ENCODE measurements around the gene COMMD10.
A peak's percentile ranks its signal among the peaks of the same experiment; 100 is the strongest.

COMMD10 gene

GRCh38 chr5:116115163-116115562, 30.3 kb downstream of the COMMD10 start:
- no peak overlapping the region for H3K4me3 ChIP-seq (ENCODE audit: low read depth, low read length)
- no peak for DNase-seq (ENCODE audit: low read depth)
- TF ChIP-seq CTCF (IDR thresholded peaks at IDR 0.05; ENCODE audit: low read depth, low read length) (no peak), POLR2A (IDR thresholded peaks at IDR 0.05; ENCODE audit: extremely low read depth, insufficient read length) (no peak), MYC (IDR thresholded peaks at IDR 0.05; ENCODE audit: low read depth, low read length) (no peak)
- TF ChIP-seq, protein P1, sequence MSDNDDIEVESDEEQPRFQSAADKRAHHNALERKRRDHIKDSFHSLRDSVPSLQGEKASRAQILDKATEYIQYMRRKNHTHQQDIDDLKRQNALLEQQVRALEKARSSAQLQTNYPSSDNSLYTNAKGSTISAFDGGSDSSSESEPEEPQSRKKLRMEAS (IDR thresholded peaks at IDR 0.05; ENCODE audit: low read depth, low read length), result no peak

- DNase-seq (ENCODE audit: low read depth), result no peak
- TF ChIP-seq POLR2A (IDR thresholded peaks at IDR 0.05; ENCODE audit: extremely low read depth, insufficient read length) (no peak), MYC (IDR thresholded peaks at IDR 0.05; ENCODE audit: low read depth, low read length) (no peak), CTCF (IDR thresholded peaks at IDR 0.05; ENCODE audit: low read depth, low read length) (no peak)
- TF ChIP-seq, protein P1 (IDR thresholded peaks at IDR 0.05; ENCODE audit: low read depth, low read length), result no peak
- no peak overlapping the region for H3K4me3 ChIP-seq (ENCODE audit: low read depth, low read length)
These were observed 45.6 kb downstream of the COMMD10 start for GRCh38 chr5:116130471-116130870.

- no peak for TF ChIP-seq CTCF (IDR thresholded peaks at IDR 0.05; ENCODE audit: low read depth, low read length)
- TF ChIP-seq POLR2A (IDR thresholded peaks at IDR 0.05; ENCODE audit: extremely low read depth, insufficient read length), result no peak
- TF ChIP-seq, protein P1 (IDR thresholded peaks at IDR 0.05; ENCODE audit: low read depth, low read length), result no peak
- no peak for TF ChIP-seq MYC (IDR thresholded peaks at IDR 0.05; ENCODE audit: low read depth, low read length)
- no peak overlapping the region for H3K4me3 ChIP-seq (ENCODE audit: low read depth, low read length)
These were observed 46.2 kb downstream of the COMMD10 start for GRCh38 chr5:116130976-116131375.

GRCh38 chr5:116133281-116133680, 48.5 kb downstream of the COMMD10 start:
- no peak overlapping the region for H3K4me3 ChIP-seq (ENCODE audit: low read depth, low read length)
- no peak for DNase-seq (ENCODE audit: low read depth)
- TF ChIP-seq CTCF (IDR thresholded peaks at IDR 0.05; ENCODE audit: low read depth, low read length) (no peak), POLR2A (IDR thresholded peaks at IDR 0.05; ENCODE audit: extremely low read depth, insufficient read length) (no peak), MYC (IDR thresholded peaks at IDR 0.05; ENCODE audit: low read depth, low read length) (no peak)
- TF ChIP-seq, protein P1 (IDR thresholded peaks at IDR 0.05; ENCODE audit: low read depth, low read length), result no peak

More at GRCh38 chr5:116130976-116131375, 46.2 kb downstream of the COMMD10 start:
- DNase-seq (ENCODE audit: low read depth), result no peak

GRCh38 chr5:116135344-116135743, 50.5 kb downstream of the COMMD10 start:
- peak; percentile 5 for DNase-seq (ENCODE audit: low read depth)
- TF ChIP-seq, protein P1 (IDR thresholded peaks at IDR 0.05; ENCODE audit: low read depth, low read length), result no peak
- TF ChIP-seq CTCF (IDR thresholded peaks at IDR 0.05; ENCODE audit: low read depth, low read length), result no peak
- no peak for TF ChIP-seq MYC (IDR thresholded peaks at IDR 0.05; ENCODE audit: low read depth, low read length)
- TF ChIP-seq POLR2A (IDR thresholded peaks at IDR 0.05; ENCODE audit: extremely low read depth, insufficient read length), result no peak
- H3K4me3 ChIP-seq (ENCODE audit: low read depth, low read length), result no peak overlapping the region
